ENCODE measurements around the gene PYY.
"Not testable (repeated sequence)": the region's sequence is repeated elsewhere in the genome, so short reads cannot be mapped to it uniquely, and the experiment has no call there.

Gene PYY

GRCh38 chr17:43978078-43978477 lies 24.3 kb upstream of the PYY start:
- no peak for DNase-seq

GRCh38 chr17:43976963-43977837 lies 23.5 kb upstream of the PYY start:
- no peak for DNase-seq

GRCh38 chr17:43975898-43976297 lies 22.2 kb upstream of the PYY start:
- DNase-seq: no peak

- no peak for DNase-seq
These were observed 20.9 kb upstream of the PYY start for GRCh38 chr17:43974382-43975266.

GRCh38 chr17:43972444-43973212 lies 18.9 kb upstream of the PYY start:
- DNase-seq: not testable (repeated sequence)

- peak in 1 of 5 experiments; percentile 37 for DNase-seq
These were observed 17.7 kb upstream of the PYY start for GRCh38 chr17:43971436-43971835.

GRCh38 chr17:43970366-43970765 lies 16.6 kb upstream of the PYY start:
- no peak for DNase-seq

- DNase-seq: no peak
These were observed 13.6 kb upstream of the PYY start for GRCh38 chr17:43967251-43967875.

GRCh38 chr17:43966276-43966675 lies 12.5 kb upstream of the PYY start:
- no peak for DNase-seq

- no peak for DNase-seq
These were observed 8.7 kb upstream of the PYY start for GRCh38 chr17:43962479-43962878.

GRCh38 chr17:43961954-43962353 lies 8.2 kb upstream of the PYY start:
- no peak for DNase-seq

- DNase-seq: not testable (repeated sequence)
These were observed 7.6 kb upstream of the PYY start for GRCh38 chr17:43961292-43961691.

GRCh38 chr17:43958748-43959352 lies 5.1 kb upstream of the PYY start:
- no peak for DNase-seq

- DNase-seq: no peak
These were observed 2.5 kb upstream of the PYY start for GRCh38 chr17:43956222-43956621.

GRCh38 chr17:43952724-43953666 lies 745 bp downstream of the PYY start:
- DNase-seq: peak in 1 of 5 experiments; percentile 31

- no peak for DNase-seq
These were observed 1.4 kb downstream of the PYY start for GRCh38 chr17:43952351-43952723.

- no peak for DNase-seq
These were observed 2.0 kb downstream of the PYY start for GRCh38 chr17:43951750-43952149.

- no peak for DNase-seq
These were observed 3.2 kb downstream of the PYY start for GRCh38 chr17:43950554-43950953.

- peak in 1 of 5 experiments; percentile 27 for DNase-seq
These were observed 4.0 kb downstream of the PYY start for GRCh38 chr17:43949781-43950180.

- no peak for DNase-seq
These were observed 7.0 kb downstream of the PYY start for GRCh38 chr17:43946781-43947180.

Measured in T-helper 2 cell (primary cell).